BJ (cell line): Measurements from ENCODE around the gene HTR1D. TPM values are rescaled to one million over a fixed set of nuclear protein-coding genes. Genes with fewer than 3 reads are reported as not detected.
"Not testable (repeated sequence)": the region's sequence is repeated elsewhere in the genome, so short reads cannot be mapped to it uniquely, and the experiment has no call there.

Experiments used
- CTCF ChIA-PET: fragments of 350-600 bp; formaldehyde crosslinking; extraction: SDS; loops from one replicate; lab custom pipeline; 2021; ENCODE audit warnings: antibody characterized with exemption, inconsistent platforms; lab: Yijun Ruan, JAX
- POLR2A ChIA-PET: fragments of 300-600 bp; sonication (Branson Sonifier 250); formaldehyde crosslinking; extraction: SDS; loops from one replicate; lab custom pipeline; 2021; ENCODE audit warnings: antibody characterized with exemption; lab: Charles Lee
- DNase-seq: peaks from one replicate; pipeline ENCODE4 v3.0.0-alpha.2; 2011; ENCODE audit warnings: low read depth
- H3K27me3 ChIP-seq: 2 replicates; pipeline ENCODE4 v1.6.0; 2011; ENCODE audit warnings: low read length; ENCODE audit not compliant: control insufficient read depth, insufficient read depth
- H3K36me3 ChIP-seq: 2 replicates; pipeline ENCODE4 v1.5.1; 2011; ENCODE audit warnings: low read length; ENCODE audit not compliant: control insufficient read depth, insufficient read depth
- H3K4me3 ChIP-seq: 2 replicates; pipeline ENCODE4 v1.5.1; 2011; ENCODE audit warnings: low read depth, mild to moderate bottlenecking, control low read depth, low read length
- CTCF ChIP-seq: IDR thresholded peaks from 2 replicates; pipeline ENCODE4 v1.5.1; 2011; ENCODE audit warnings: low read depth, mild to moderate bottlenecking, control low read depth, inconsistent platforms, low read length, moderate library complexity; ENCODE audit not compliant: insufficient read depth
- polyA minus RNA-seq: library from RNA; depleted of rRNA, polyadenylated mRNA; stranded (reverse); fragments of >200 nt; gene quantifications from 2 replicates; pipeline ENCODE4 v1.2.3, GENCODE V29; 2011; rRNA and poly(A)+ RNA removed
- polyA plus RNA-seq: library from polyadenylated mRNA; depleted of rRNA; stranded (reverse); fragments of >200 nt; gene quantifications from 2 replicates; pipeline ENCODE4 v1.2.3, GENCODE V29; 2011; rRNA removed

Gene HTR1D
- polyA plus RNA-seq (0.06 and 0.07 TPM in 2 replicates), polyA minus RNA-seq (0.10 and 0.14 TPM in 2 replicates)

GRCh38 chr1:23217421-23218115 lies at the start of gene HTR1D:
Gene HTR1D, minus strand, starts transcription at chr1:23217502. Its CDS starts 23,283 bp downstream, at chr1:23194219.
- POLR2A ChIA-PET, result no interaction called here

GRCh38 chr1:23263380-23263887 lies 46.1 kb upstream of the HTR1D start:
- CTCF ChIA-PET, result interaction anchor here (0.8 to 0.9 kb wide), 2 partner anchors 8 to 13 kb away, joined by 3 read pairs; no protein-coding TSS in a partner anchor
- DNase-seq, result no peak
- POLR2A ChIA-PET, result no interaction called here

More at GRCh38 chr1:23217421-23218115, at the start of gene HTR1D:
- TF ChIP-seq CTCF, result no peak
- CTCF ChIA-PET, result interaction anchor here (0.9 to 1.9 kb wide), 7 partner anchors 10 to 258 kb away, joined by 3 to 7 read pairs (median 3); no protein-coding TSS in a partner anchor
- no peak for DNase-seq
- Histone ChIP-seq H3K36me3 (no peaks in the 10 kb centered on the region), H3K27me3 (peaks cover 24% of the 10 kb centered on the region), H3K4me3 (peak within 1 kb of the TSS; percentile 16)

GRCh38 chr1:23258082-23258481 lies 40.8 kb upstream of the HTR1D start:
- POLR2A ChIA-PET, H3K4me3 ChIP-seq, DNase-seq, H3K27me3 ChIP-seq, H3K36me3 ChIP-seq: not testable (repeated sequence)
- CTCF ChIA-PET, result interaction anchor here (0.6 kb wide), 1 partner anchor 15 kb away, joined by 3 read pairs; no protein-coding TSS in a partner anchor

More at GRCh38 chr1:23263380-23263887, 46.1 kb upstream of the HTR1D start:
- Histone ChIP-seq H3K36me3 (no peaks in the 10 kb centered on the region), H3K27me3 (no peaks in the 10 kb centered on the region), H3K4me3 (no peak overlapping the region)
- no peak for TF ChIP-seq CTCF

GRCh38 chr1:23257371-23257770 lies 40.1 kb upstream of the HTR1D start:
- POLR2A ChIA-PET, H3K4me3 ChIP-seq, H3K36me3 ChIP-seq, DNase-seq, H3K27me3 ChIP-seq, CTCF ChIA-PET: not testable (repeated sequence)

- ChIA-PET CTCF (interaction anchor here (1.2 kb wide), 2 partner anchors 9 to 70 kb away, joined by 3 to 5 read pairs; no protein-coding TSS in a partner anchor), POLR2A (no interaction called here)
- TF ChIP-seq CTCF, result no peak
- Histone ChIP-seq H3K27me3 (no peaks in the 10 kb centered on the region), H3K36me3 (no peaks in the 10 kb centered on the region), H3K4me3 (no peak overlapping the region)
- no peak for DNase-seq
These were observed 37.3 kb upstream of the HTR1D start for GRCh38 chr1:23254584-23254983.

- POLR2A ChIA-PET, result no interaction called here
- CTCF ChIA-PET, result interaction anchor here (0.8 to 1.0 kb wide), 2 partner anchors 12 to 13 kb away, joined by 3 to 4 read pairs; no protein-coding TSS in a partner anchor
- no peaks in the 10 kb centered on the region for H3K27me3 ChIP-seq
- no peaks in the 10 kb centered on the region for H3K36me3 ChIP-seq
- no peak overlapping the region for H3K4me3 ChIP-seq
- no peak for DNase-seq
- TF ChIP-seq CTCF, result no peak
These were observed 34.5 kb upstream of the HTR1D start for GRCh38 chr1:23251812-23252211.
